Mesodermal cell (in vitro differentiated cells): ENCODE data around the gene LRP1B.

Experiments used
- H3K27ac ChIP-seq: 2 replicates; pipeline ENCODE4 v1.7.0; 2013; ENCODE audit warnings: mild to moderate bottlenecking, low read depth, low read length, moderate library complexity; ENCODE audit not compliant: severe bottlenecking
- H3K36me3 ChIP-seq: 2 replicates; pipeline ENCODE4 v1.7.1; 2013; ENCODE audit warnings: mild to moderate bottlenecking, low read length, moderate library complexity; ENCODE audit not compliant: control insufficient read depth, insufficient read depth
- H3K4me1 ChIP-seq: one replicate; pipeline ENCODE4 v1.7.1; 2013; ENCODE audit warnings: mild to moderate bottlenecking, low read length; ENCODE audit not compliant: insufficient read depth, control insufficient read depth, poor library complexity, severe bottlenecking
- H3K4me3 ChIP-seq: 2 replicates; pipeline ENCODE4 v1.7.0; 2013; ENCODE audit warnings: low read length, control low read depth, mild to moderate bottlenecking; ENCODE audit not compliant: insufficient read depth, poor library complexity, severe bottlenecking; ENCODE audit errors: extremely low read depth
- H3K9me3 ChIP-seq: 2 replicates; pipeline ENCODE4 v1.7.1; 2013; ENCODE audit warnings: mild to moderate bottlenecking, low read length, moderate library complexity; ENCODE audit not compliant: control insufficient read depth
- WGBS, 2 experiments: methylation state at CpG; one replicate each; pipeline ENCODE4 v1.1.5; 2013; ENCODE audit warnings: missing lambda C conversion rate in 2 of 2; ENCODE audit not compliant: insufficient coverage in 2 of 2; 5-methylcytosine and 5-hydroxymethylcytosine counted together

LRP1B gene

DNA sequence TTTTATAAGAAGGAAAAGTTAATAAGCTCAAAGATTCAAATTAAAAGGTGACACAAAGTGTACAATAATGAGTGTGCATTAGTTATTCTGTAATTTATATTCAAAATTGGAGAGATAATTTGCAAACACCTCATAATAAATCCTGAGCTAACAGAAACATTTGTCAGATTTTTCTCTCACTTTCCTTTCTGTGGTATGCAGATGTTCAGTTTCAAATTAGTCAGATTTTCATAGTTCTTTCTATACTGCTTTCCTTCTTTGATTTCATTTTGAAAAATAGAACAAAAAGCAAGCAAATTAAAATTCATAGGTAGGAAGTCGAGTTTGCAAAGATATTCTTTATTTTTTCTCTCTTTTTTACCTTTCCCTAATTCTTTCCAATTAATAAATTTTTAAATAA is 1930.5 kb downstream of the LRP1B start:
- Histone ChIP-seq H3K4me1 (no peaks in the 10 kb centered on the region), H3K36me3 (no peaks in the 10 kb centered on the region), H3K27ac (no peak overlapping the region), H3K9me3 (no peaks in the 10 kb centered on the region), H3K4me3 (no peak overlapping the region)
- WGBS, 2 experiments: no CpG with 5 or more reads among the region's 1 CpG

DNA sequence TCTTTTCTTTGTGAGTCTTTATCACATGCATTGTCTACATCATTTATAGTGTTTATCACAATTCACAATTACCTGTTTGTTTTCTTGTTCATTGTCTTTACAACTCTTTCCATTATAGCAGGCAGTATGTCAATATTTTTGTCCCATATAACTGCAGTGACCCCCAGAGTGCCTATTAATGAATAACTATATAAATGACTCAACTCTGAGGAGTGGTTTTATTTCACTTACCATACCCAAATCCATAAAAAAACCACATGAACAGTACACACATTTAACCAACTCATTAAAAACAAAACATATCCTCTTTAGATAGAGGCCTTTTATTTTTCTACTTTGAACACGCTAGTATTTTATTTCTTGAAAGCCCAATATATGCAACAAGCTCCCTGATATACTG is 1931.5 kb downstream of the LRP1B start:
- no peak overlapping the region for H3K4me3 ChIP-seq
- H3K4me1 ChIP-seq: no peaks in the 10 kb centered on the region
- H3K36me3 ChIP-seq: no peaks in the 10 kb centered on the region
- no CpG with 5 or more reads among the region's 1 CpG for WGBS, 2 experiments
- H3K9me3 ChIP-seq: no peaks in the 10 kb centered on the region
- no peak overlapping the region for H3K27ac ChIP-seq

DNA sequence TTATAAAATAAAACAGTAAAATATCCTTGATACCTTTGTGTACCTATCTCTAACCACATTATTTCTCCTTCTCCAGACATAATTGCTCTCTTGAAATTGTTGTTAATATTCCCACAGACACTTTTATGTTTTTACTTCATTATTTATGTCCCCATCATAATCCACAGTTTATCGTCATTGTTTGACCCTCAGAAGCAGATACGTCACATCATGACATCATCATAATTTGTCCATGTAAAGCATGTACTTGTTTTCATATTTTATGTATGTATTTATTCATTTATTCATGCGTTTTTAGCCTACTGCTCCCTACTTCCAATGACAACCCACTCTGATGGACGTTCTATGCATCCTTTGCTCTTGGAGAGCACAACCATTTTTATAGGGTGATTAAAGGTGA is 1943.7 kb downstream of the LRP1B start:
- H3K9me3 ChIP-seq: no peaks in the 10 kb centered on the region
- H3K4me3 ChIP-seq: no peak overlapping the region
- no peaks in the 10 kb centered on the region for H3K36me3 ChIP-seq
- H3K27ac ChIP-seq: no peak overlapping the region
- H3K4me1 ChIP-seq: no peaks in the 10 kb centered on the region
- WGBS, 2 experiments: 88% methylated on average over 1 of the region's 4 CpGs; no CpG with 5 or more reads in 1 of the 2 experiments

DNA sequence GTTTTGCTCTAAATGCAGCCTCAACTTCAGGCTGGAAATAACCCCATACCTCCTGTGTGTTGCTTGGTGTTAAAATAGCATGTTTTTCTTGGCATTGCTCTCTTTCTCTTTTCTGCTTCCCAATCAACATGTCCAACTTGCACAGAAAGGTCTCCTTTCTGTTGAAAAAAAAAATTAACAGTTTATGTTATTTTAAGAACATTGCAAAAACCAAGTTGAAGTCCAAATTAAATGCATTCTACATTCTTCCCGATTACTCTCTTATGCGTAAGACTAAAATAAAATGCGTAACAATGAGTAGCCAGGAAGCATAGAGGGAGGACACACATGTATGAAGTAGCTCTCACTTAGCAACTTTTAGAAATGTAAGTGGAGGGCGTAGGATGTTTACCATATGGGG is 1944.5 kb downstream of the LRP1B start:
- no peaks in the 10 kb centered on the region for H3K4me1 ChIP-seq
- H3K4me3 ChIP-seq: no peak overlapping the region
- H3K9me3 ChIP-seq: no peaks in the 10 kb centered on the region
- H3K36me3 ChIP-seq: no peaks in the 10 kb centered on the region
- WGBS, 2 experiments: 94 to 100% methylated on average over 1 to 2 of the region's 4 CpGs
- no peak overlapping the region for H3K27ac ChIP-seq

DNA sequence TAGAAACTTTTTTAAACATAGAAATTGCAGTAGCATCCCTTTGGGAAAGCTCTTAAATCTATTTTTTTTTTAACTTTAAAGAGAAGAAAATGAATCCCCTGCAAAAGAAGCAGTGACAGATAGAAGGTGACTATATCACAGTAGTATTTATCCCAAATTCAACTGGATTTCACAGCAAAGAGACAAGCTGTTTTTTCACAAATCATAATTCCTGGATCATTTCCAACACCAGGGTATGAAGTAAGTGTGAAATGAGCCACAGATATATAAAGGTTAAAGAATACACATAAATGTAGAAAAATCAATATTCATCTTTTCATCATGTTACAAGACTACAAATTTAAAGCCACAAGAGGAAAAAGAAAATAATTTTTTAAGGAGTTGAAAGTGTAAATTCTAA is 1945.7 kb downstream of the LRP1B start:
- Histone ChIP-seq H3K9me3 (no peaks in the 10 kb centered on the region), H3K4me3 (no peak overlapping the region), H3K4me1 (no peaks in the 10 kb centered on the region), H3K27ac (no peak overlapping the region), H3K36me3 (no peaks in the 10 kb centered on the region)

DNA sequence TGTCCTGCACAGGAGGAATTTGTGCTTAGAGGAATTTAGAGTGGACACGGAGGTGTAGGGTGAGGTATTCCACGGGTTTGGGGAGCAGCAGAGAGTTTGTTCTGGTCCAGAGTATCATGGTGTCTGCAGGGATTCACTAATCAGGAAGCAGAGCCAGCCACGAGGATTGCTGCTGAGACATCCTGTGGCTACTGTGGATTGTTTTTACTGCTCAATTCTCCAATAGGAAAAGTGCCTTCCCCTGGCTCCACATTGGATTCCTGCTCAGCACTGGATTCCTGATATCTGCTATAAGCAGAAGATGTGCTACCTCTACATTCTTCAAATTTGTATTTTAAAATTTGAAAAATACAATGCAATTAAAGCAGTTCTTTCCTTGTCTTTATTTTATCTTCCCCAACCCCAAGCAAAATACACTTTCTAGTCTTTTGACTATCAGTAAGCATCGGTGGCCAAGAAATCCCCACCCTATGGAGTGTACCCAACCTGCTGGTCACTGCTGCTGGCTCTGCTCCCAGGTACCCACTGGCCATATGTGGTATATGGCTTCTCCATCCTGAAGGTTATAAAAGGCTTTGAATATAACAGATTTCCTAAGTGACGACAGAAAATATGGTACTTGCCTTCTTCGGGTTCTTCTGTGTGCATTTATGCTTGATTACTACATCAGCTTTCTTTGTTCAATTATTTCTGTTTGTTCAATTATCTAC is 1947.6 kb downstream of the LRP1B start:
- no peaks in the 10 kb centered on the region for H3K36me3 ChIP-seq
- 84 to 96% methylated on average over 3 of the region's 6 CpGs for WGBS, 2 experiments
- no peaks in the 10 kb centered on the region for H3K4me1 ChIP-seq
- no peak overlapping the region for H3K4me3 ChIP-seq
- H3K27ac ChIP-seq: no peak overlapping the region
- H3K9me3 ChIP-seq: no peaks in the 10 kb centered on the region
